ENCODE measurements around the gene CHST9.

- TF ChIP-seq CTCF (conservative IDR thresholded peaks at IDR 0.05) (no peak), EZH2 (IDR thresholded peaks at IDR 0.05; ENCODE audit: low read depth) (no peak)
Measured at GRCh38 chr18:26978812-26979341, 206.2 kb downstream of the CHST9 start.

Data from PC-9 (cell line).